Brain microvascular endothelial cell (primary cell): ENCODE measurements around the gene POGZ.
A peak's percentile ranks its signal among the peaks of the same experiment; 100 is the strongest.
"Not testable (repeated sequence)": the region's sequence is repeated elsewhere in the genome, so short reads cannot be mapped to it uniquely, and the experiment has no call there.

Source experiments
- DNase-seq: peaks from one replicate; pipeline ENCODE4 v3.0.0-alpha.2; 2020
- H3K27ac ChIP-seq: fragments of 250-450 bp; sonication (Bioruptor Pico); 2 replicates; pipeline ENCODE4 v1.5.1; 2020; ENCODE audit warnings: mild to moderate bottlenecking, moderate library complexity
- H3K27me3 ChIP-seq: fragments of 250-450 bp; sonication (Bioruptor Pico); replicated peaks from 2 replicates; pipeline ENCODE4 v1.5.1; 2020; ENCODE audit warnings: mild to moderate bottlenecking
- H3K36me3 ChIP-seq: fragments of 250-450 bp; sonication (Bioruptor Pico); replicated peaks from 2 replicates; pipeline ENCODE4 v1.5.1; 2020; ENCODE audit warnings: mild to moderate bottlenecking
- H3K4me3 ChIP-seq: 2 replicates; pipeline ENCODE4 v1.5.1; 2011; ENCODE audit warnings: low read depth, mild to moderate bottlenecking, control low read depth, low read length, moderate library complexity
- CTCF ChIP-seq: IDR thresholded peaks from 2 replicates; pipeline ENCODE4 v1.5.1; 2011; ENCODE audit warnings: low read depth, mild to moderate bottlenecking, moderate library complexity, low read length, control low read depth, inconsistent platforms; ENCODE audit errors: missing control alignments
- in situ Hi-C: cut with HindIII; loops from 2 replicates; pipeline ENCODE4 v1.10.0; 2017; ENCODE audit warnings: low sequenced_read_pairs, low pct_ligation_motif_present

The POGZ gene

GRCh38 chr1:151401125-151401788, 58.0 kb downstream of the POGZ start:
- H3K4me3 ChIP-seq = peak overlapping the region; percentile 1
- H3K27ac ChIP-seq = no peak overlapping the region
- H3K27me3 ChIP-seq = no peaks in the 10 kb centered on the region
- in situ Hi-C loops = no loop called here
- TF ChIP-seq CTCF = no peak
- DNase-seq = no peak
- peaks cover 48% of the 10 kb centered on the region for H3K36me3 ChIP-seq

- H3K4me3 ChIP-seq = peak within 1 kb of the TSS; percentile 97
- in situ Hi-C loops = no loop called here
- peaks cover 31% of the 10 kb centered on the region for H3K36me3 ChIP-seq
- H3K27me3 ChIP-seq = no peaks in the 10 kb centered on the region
- H3K27ac ChIP-seq = peak within 1 kb of the TSS; percentile 94
- peak; percentile 90 for DNase-seq
- TF ChIP-seq CTCF = peak; percentile 48
These were observed 59.7 kb downstream of the POGZ start, which contains the start of gene PSMB4 for GRCh38 chr1:151399324-151400171. TSS of gene PSMB4 (plus strand) at chr1:151399573. CDS start at chr1:151399588, 15 bp downstream.

GRCh38 chr1:151396265-151396664, 63.0 kb downstream of the POGZ start:
- H3K36me3 ChIP-seq, DNase-seq, in situ Hi-C loops, H3K27ac ChIP-seq, H3K4me3 ChIP-seq, H3K27me3 ChIP-seq: not testable (repeated sequence)

- in situ Hi-C loops = no loop called here
These were observed 65.7 kb downstream of the POGZ start for GRCh38 chr1:151393583-151393982.

GRCh38 chr1:151391079-151391563, 68.2 kb downstream of the POGZ start:
- Histone ChIP-seq H3K36me3 (no peaks in the 10 kb centered on the region), H3K27ac (no peak overlapping the region), H3K27me3 (no peaks in the 10 kb centered on the region), H3K4me3 (no peak overlapping the region)
- no peak for TF ChIP-seq CTCF
- DNase-seq = no peak
- in situ Hi-C loops = no loop called here

More at GRCh38 chr1:151393583-151393982, 65.7 kb downstream of the POGZ start:
- TF ChIP-seq CTCF = no peak
- no peak for DNase-seq
- no peak overlapping the region for H3K4me3 ChIP-seq
- no peaks in the 10 kb centered on the region for H3K36me3 ChIP-seq
- no peak overlapping the region for H3K27ac ChIP-seq
- H3K27me3 ChIP-seq = no peaks in the 10 kb centered on the region

- DNase-seq, H3K4me3 ChIP-seq, H3K36me3 ChIP-seq, in situ Hi-C loops, H3K27me3 ChIP-seq, H3K27ac ChIP-seq: not testable (repeated sequence)
These were observed 68.8 kb downstream of the POGZ start for GRCh38 chr1:151390221-151391078.
